Islet of Langerhans (tissue), 1 donor: ENCODE data around the gene ERLIN1.
"Not testable (repeated sequence)": the region's sequence is repeated elsewhere in the genome, so short reads cannot be mapped to it uniquely, and the experiment has no call there.

Source experiments
- FAIRE-seq: peaks from one replicate; lab custom pipeline; 2011; peaks lifted over from hg19 to GRCh38; lab: Jason Lieb, UNC

The ERLIN1 gene

DNA sequence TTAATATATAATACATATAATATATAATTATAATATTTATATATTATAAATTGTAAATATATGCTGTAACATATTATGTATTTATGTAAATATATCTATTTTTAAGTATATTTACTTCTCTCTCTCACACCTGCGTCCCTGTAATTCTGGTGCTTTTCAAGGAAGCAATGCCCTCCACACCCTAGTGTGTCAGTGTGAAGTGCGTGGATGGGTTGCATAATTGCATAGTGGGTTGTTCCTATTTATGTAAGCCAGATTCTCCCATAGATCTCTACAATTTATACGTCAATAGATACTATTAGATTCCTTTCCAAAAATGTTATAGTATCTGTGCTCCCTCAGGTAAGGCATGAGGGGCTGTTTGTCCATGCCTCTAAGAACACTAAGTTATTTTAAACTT lies 54.3 kb downstream of the ERLIN1 start:
- FAIRE-seq = no peak

DNA sequence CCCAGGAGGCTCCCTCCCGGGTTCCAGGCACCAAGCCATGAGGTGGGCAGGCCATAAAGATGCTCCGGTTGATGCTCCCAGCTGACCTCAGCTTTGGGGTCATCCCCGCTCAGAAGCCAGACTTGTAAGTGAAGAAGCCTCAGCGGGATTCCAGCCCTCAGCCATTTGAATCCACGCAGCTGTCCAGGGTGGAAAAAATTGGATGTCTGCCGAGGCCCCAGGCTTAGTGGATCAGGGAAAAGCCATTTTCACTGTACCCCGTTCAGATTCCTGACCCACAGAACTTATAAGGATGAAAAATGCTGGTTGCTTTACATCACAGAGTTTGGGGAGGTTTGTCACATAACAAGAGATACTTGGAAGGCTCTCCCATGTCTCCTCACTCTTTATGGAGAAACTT lies 55.0 kb downstream of the ERLIN1 start:
- no peak for FAIRE-seq

DNA sequence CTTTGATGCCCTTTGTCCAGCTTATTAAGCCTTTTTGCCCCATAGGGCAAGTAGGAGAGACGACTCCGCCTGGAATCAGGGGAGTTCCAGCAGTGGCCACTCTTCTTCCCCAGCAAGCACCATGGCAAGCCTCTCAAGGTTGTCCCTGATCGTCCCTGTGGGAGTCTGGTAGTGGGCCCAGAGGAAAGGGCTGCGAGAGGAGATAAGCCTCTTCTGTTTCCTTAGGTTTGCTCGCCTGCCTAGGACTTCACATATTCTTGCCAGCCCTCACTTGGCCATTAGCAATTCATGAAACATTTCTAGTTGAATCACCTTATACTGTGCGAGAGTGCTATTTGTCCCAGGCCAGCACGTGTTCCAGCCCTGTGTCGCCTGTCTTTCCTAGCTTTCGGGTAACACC lies 56.4 kb downstream of the ERLIN1 start:
- FAIRE-seq = no peak

DNA sequence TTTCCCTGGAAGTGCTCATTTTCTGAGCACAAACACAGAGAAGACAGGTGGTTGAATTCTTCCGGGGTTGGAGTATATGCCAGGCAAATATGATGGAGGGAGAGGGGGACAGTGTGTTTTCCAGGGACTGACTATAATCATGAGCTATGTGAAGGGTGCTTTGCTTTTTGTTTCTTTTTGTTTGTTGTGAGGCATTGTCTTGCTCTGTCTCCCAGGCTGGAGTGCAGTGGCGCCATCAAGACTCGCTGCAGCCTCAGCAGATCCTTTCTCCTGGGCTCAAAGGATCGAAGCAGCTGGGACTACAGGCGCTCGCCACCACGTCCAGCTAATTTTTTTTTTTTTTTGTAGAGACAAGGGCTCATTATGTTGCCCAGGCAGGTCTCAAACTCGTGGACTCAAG lies 56.9 kb downstream of the ERLIN1 start:
- FAIRE-seq = no peak

DNA sequence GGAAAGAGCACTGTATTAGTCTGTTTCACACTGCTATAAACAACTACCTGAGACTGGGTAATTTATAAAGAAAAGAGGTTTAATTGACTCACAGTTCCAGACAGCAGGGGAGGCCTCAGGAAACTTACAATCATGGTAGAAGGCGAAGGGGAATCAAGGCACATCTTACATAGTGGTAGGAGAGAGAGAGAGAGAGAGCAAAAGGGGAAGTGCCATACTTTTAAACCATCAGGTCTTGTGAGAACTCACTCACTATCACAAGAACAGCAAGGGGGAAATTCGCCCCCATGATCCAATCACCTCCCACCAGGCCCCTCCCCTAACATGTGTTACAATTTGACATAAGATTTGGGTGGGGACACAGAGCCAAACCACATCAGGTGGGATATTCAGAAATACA lies 60.5 kb downstream of the ERLIN1 start:
- FAIRE-seq = not testable (repeated sequence)

DNA sequence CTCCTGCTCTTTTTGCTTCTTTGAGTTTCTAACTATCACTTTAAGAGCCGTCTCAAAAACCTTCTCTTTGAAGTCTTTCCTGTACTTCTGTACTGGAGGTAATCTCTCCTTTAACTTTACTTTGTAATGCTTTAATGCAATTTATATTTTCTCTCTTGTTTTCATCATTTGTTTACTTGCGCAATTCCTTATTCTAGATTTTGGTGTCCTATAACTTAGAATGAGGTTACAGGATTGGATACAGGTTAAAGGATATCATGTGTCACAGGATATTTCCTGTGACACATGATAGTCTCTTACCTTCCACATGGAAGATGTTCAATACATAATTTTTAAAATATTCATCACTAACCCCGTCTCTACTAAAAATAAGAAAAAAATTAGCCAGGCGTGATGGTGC lies 61.7 kb downstream of the ERLIN1 start:
- no peak for FAIRE-seq

DNA sequence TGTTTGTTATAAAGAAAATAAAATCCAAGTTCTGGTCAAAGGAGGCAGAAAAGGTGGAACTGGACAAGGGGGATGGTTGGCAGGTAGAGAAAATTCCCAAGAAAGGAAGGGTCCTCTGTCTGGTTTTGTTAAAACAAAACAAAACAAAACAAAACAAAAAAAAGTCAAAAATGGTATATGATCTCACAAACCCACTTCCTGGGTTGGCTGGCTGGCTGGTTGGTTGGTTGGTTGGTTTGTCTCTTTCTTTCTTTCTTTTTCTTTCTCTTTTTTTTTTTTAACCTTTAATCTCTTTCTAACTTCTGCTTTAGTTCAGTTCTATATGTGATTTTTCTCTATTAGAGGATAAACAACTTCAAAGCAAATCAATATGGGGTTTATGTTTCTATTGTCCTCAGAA lies 63.0 kb downstream of the ERLIN1 start:
- FAIRE-seq = no peak

DNA sequence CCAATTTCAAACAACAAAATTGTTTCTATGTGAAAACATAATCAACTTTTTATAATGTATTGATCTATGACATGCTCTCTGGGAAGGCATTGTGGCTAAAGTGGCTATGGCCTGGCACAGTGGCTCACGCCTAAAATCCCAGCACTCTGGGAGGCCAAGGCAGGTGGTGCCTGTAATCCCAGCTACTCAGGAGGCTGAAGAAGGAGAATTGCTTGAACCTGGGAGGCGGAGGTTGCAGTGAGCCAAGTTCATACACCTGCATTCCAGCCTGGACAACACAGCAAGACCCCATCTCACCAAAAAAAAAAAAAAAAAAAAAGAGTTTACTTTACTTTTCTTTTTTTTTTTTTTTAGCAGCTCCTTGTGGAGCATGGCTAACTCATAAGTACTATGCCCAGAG lies 65.3 kb downstream of the ERLIN1 start:
- no peak for FAIRE-seq

DNA sequence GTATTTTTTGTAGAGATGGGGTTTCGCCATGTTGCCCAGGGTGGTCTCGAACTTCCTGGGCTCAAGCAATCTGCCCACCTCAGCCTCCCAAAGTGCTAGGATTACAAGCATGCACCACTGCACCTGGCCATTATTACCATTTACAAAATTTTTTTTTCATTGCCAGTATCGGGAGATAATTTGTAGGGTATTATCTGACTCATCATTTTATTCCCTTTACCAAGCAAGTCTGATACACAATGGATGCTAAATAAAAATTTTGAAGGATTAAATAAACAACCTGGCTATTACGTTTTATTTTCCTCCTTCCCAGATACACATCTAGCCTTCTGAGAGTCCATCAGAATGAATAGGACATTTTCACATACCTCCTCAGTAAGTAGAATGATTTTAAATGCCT lies 66.1 kb downstream of the ERLIN1 start:
- FAIRE-seq = no peak

GRCh38 chr10:100114976-100115770 lies 70.7 kb downstream of the ERLIN1 start:
- no peak for FAIRE-seq

DNA sequence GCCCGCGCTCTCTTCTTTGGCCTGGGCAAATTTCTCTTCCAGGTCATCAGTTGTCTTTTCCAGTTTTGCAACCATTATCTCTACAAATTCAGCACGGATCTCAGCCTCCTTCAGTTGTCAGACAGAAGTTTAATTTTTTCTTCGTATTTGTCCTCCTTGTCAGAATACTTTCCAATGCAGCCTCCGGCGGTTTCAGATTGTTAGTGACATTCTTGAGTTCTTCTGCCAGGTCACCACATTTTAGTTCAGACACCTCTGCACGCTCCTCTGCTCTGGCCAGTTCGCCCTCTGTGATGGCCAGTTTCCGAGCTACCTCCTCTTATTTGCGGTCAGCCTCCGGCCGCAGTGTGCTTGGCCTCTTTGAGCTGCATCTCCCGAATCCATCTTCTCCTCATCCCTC lies 71.4 kb downstream of the ERLIN1 start:
- no peak for FAIRE-seq

GRCh38 chr10:100109670-100110069 lies 76.2 kb downstream of the ERLIN1 start:
- FAIRE-seq = no peak

- FAIRE-seq = no peak
Observed at GRCh38 chr10:100106865-100107264, 79.0 kb downstream of the ERLIN1 start.

DNA sequence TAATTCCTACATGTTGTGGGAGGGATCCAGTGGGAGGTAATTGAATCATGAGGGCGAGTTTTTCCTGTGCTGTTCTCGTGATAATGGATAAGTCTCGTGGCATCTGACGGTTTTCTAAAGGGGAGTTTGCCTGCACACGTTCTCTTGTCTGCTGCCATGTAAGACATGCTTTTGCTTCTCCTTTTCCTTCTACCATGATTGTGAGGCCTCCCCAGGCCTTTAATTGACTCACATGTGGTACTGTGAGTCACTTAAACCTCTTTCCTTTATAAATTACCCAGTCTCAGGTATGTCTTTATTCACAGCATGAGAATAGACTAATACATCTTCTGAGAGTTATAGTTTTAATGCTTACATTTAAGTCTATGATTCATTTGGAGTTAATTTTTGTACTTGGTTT lies 81.5 kb downstream of the ERLIN1 start:
- no peak for FAIRE-seq

DNA sequence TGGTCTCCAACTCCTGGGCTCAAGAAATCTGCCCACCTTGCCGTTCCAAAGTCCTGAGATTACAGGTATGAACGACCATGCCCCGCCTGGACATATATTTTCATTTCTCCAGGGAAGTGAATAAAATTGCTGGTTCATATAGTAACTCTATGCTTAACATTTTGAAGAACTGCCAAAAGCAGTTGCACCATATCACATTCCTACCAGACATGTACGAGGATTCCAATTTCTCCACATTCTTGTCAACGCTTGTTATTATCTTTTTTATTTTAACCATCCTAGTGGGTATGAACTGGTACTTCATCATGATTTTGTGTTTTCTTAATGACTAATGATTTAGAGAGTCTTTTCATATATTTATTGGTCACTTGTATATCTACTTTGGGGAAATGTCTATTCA lies 82.2 kb downstream of the ERLIN1 start:
- FAIRE-seq = no peak

GRCh38 chr10:100101192-100102076 lies 84.4 kb downstream of the ERLIN1 start:
- FAIRE-seq = no peak

GRCh38 chr10:100100651-100101184 lies 85.1 kb downstream of the ERLIN1 start:
- no peak for FAIRE-seq
